Ishikawa (cell line): ENCODE results near the gene SPRY2.

Experiments used
- EGR1 ChIP-seq: IDR thresholded peaks from 2 replicates; pipeline ENCODE4 v1.6.1; 2012
- MAX ChIP-seq: IDR thresholded peaks from 2 replicates; pipeline ENCODE4 v1.6.1; 2012
- TCF12 ChIP-seq: IDR thresholded peaks from 2 replicates; pipeline ENCODE4 v1.6.1; 2012; ENCODE audit warnings: low read depth
- YY1 ChIP-seq: IDR thresholded peaks from 2 replicates; pipeline ENCODE4 v1.6.1; 2012; ENCODE audit warnings: low read depth

- TF ChIP-seq MAX = no peak
- no peak for TF ChIP-seq TCF12
- TF ChIP-seq YY1 = no peak
- TF ChIP-seq EGR1 = no peak
Measured at GRCh38 chr13:80329250-80329649, 11.7 kb downstream of the SPRY2 start.
